GM18907 (cell line): ENCODE data around the gene LPCAT1.

Source experiments
- ATAC-seq: cut with Tn5 transposase; IDR thresholded peaks from one replicate; pipeline ENCODE4 v1.9.1; 2021; ENCODE audit warnings: mild to moderate bottlenecking, moderate library complexity; ENCODE audit not compliant: unreplicated experiment

Gene LPCAT1

GRCh38 chr5:1446602-1447343 is 77.0 kb downstream of the LPCAT1 start:
- no peak for ATAC-seq

GRCh38 chr5:1445689-1446601 is 77.8 kb downstream of the LPCAT1 start:
- ATAC-seq = no peak

- ATAC-seq = no peak
Observed at GRCh38 chr5:1445313-1445688, 78.5 kb downstream of the LPCAT1 start, which contains the start of gene SLC6A3. SLC6A3 (minus strand) TSS chr5:1445440; CDS start chr5:1443197, 2,243 bp downstream.

GRCh38 chr5:1444361-1445189 is 79.2 kb downstream of the LPCAT1 start:
- no peak for ATAC-seq

- ATAC-seq = no peak
Observed at GRCh38 chr5:1443991-1444360, 79.8 kb downstream of the LPCAT1 start.

GRCh38 chr5:1443171-1443570 is 80.6 kb downstream of the LPCAT1 start:
- no peak for ATAC-seq

GRCh38 chr5:1442222-1443145 is 81.3 kb downstream of the LPCAT1 start:
- ATAC-seq = no peak

GRCh38 chr5:1441166-1441865 is 82.4 kb downstream of the LPCAT1 start:
- ATAC-seq = no peak

GRCh38 chr5:1440098-1440493 is 83.7 kb downstream of the LPCAT1 start:
- ATAC-seq = no peak

- ATAC-seq = no peak
Observed at GRCh38 chr5:1439388-1440097, 84.2 kb downstream of the LPCAT1 start.

- no peak for ATAC-seq
Observed at GRCh38 chr5:1438871-1439270, 84.9 kb downstream of the LPCAT1 start.

- ATAC-seq = no peak
Observed at GRCh38 chr5:1437876-1438559, 85.7 kb downstream of the LPCAT1 start.

- ATAC-seq = no peak
Observed at GRCh38 chr5:1437226-1437829, 86.4 kb downstream of the LPCAT1 start.

- ATAC-seq = no peak
Observed at GRCh38 chr5:1436681-1437080, 87.1 kb downstream of the LPCAT1 start.

- no peak for ATAC-seq
Observed at GRCh38 chr5:1436036-1436435, 87.7 kb downstream of the LPCAT1 start.

GRCh38 chr5:1435369-1435768 is 88.4 kb downstream of the LPCAT1 start:
- ATAC-seq = no peak

- no peak for ATAC-seq
Observed at GRCh38 chr5:1432296-1432695, 91.5 kb downstream of the LPCAT1 start.

- ATAC-seq = no peak
Observed at GRCh38 chr5:1431896-1432295, 91.9 kb downstream of the LPCAT1 start.
